ENCODE data around the gene EMC1. TPM values are rescaled to one million over a fixed set of nuclear protein-coding genes. Genes with fewer than 3 reads are reported as not detected.

EMC1 gene
- total RNA-seq, 2 experiments from 2014 or later = 41.3 to 50.1 TPM

GRCh38 chr1:19254416-19254815 lies 3.1 kb upstream of the EMC1 start:
- Histone ChIP-seq H3K27ac (ENCODE audit: low read depth, low read length, poor library complexity, severe bottlenecking) (no peak overlapping the region), H3K9me2 (ENCODE audit: insufficient read depth, low read length) (no peaks in the 10 kb centered on the region), H3K4me1 (ENCODE audit: insufficient read depth, low read length, poor library complexity, severe bottlenecking) (peaks cover 32% of the 10 kb centered on the region), H3K4me3 (ENCODE audit: low read depth, low read length, poor library complexity, severe bottlenecking) (no peak overlapping the region), H4K20me1 (ENCODE audit: insufficient read depth, low read length) (peaks cover 23% of the 10 kb centered on the region), H3K4me2 (ENCODE audit: low read length) (peak overlapping the region; percentile 93), H2AFZ (ENCODE audit: low read length) (no peak overlapping the region), H3K79me2 (ENCODE audit: insufficient read depth, low read depth, low read length) (peaks cover 64% of the 10 kb centered on the region), H3K9me3 (ENCODE audit: low read length) (no peaks in the 10 kb centered on the region), H3K36me3 (ENCODE audit: insufficient read depth, low read length) (peaks cover 73% of the 10 kb centered on the region)
- TF ChIP-seq EZH2phosphoT487 (IDR thresholded peaks at IDR 0.05; ENCODE audit: borderline replicate concordance, low read depth, low read length) (no peak), CTCF (conservative IDR thresholded peaks at IDR 0.05; ENCODE audit: low read length) (no peak)
- intact Hi-C loops (cut with micrococcal nuclease; ENCODE audit: unreplicated experiment) = loop anchor here (10.0 kb wide), 1 partner anchor 400 kb away; no protein-coding TSS in a partner anchor
- no peak for DNase-seq (ENCODE audit: low spot score)
- ChIA-PET POLR2A (interaction anchor here (0.6 kb wide), 1 partner anchor 9 kb away, joined by 5 read pairs; no protein-coding TSS in a partner anchor), CTCF (ENCODE audit: unreplicated experiment) (no interaction called here)
- BruUV-seq (replicated peaks) = no TSS peak

GRCh38 chr1:19250629-19251304 lies 557 bp downstream of the EMC1 start:
- Histone ChIP-seq H3K4me2 (ENCODE audit: low read length) (peak overlapping the region; percentile 93), H3K79me2 (ENCODE audit: insufficient read depth, low read depth, low read length) (peaks cover 99% of the 10 kb centered on the region), H4K20me1 (ENCODE audit: insufficient read depth, low read length) (peaks cover 25% of the 10 kb centered on the region), H3K9me2 (ENCODE audit: insufficient read depth, low read length) (no peaks in the 10 kb centered on the region), H3K36me3 (ENCODE audit: insufficient read depth, low read length) (peaks cover 63% of the 10 kb centered on the region), H3K9me3 (ENCODE audit: low read length) (no peaks in the 10 kb centered on the region), H3K27ac (ENCODE audit: low read depth, low read length, poor library complexity, severe bottlenecking) (peak overlapping the region; percentile 72), H2AFZ (ENCODE audit: low read length) (peak overlapping the region; percentile 55), H3K4me3 (ENCODE audit: low read depth, low read length, poor library complexity, severe bottlenecking) (peak overlapping the region; percentile 99), H3K4me1 (ENCODE audit: insufficient read depth, low read length, poor library complexity, severe bottlenecking) (peaks cover 35% of the 10 kb centered on the region)
- TF ChIP-seq CTCF (conservative IDR thresholded peaks at IDR 0.05; ENCODE audit: low read length) = no peak
- POLR2A ChIA-PET = interaction anchor here (1.3 kb wide), 1 partner anchor 41 kb away, joined by 6 read pairs; no protein-coding TSS in a partner anchor
- intact Hi-C loops (cut with micrococcal nuclease; ENCODE audit: unreplicated experiment) = loop anchor here (1.0 to 10.0 kb wide), 3 partner anchors 40 to 404 kb away; partner anchors contain the start of gene UBR4
- BruUV-seq (replicated peaks) = TSS peak; percentile 90
- CTCF ChIA-PET (ENCODE audit: unreplicated experiment) = no interaction called here
- no peak for DNase-seq (ENCODE audit: low spot score)

Data from OCI-LY7 (cell line).